NB4 (cell line): ENCODE data around the gene ADGRG1.

Experiments used
- DNase-seq: peaks from one replicate; pipeline ENCODE4 v3.0.0; 2010; ENCODE audit warnings: low read depth
- H3K4me3 ChIP-seq: one replicate; pipeline ENCODE4 v1.5.1; 2011; ENCODE audit warnings: mild to moderate bottlenecking, low read depth, low read length, moderate library complexity
- CTCF ChIP-seq: IDR thresholded peaks from one replicate; pipeline ENCODE4 v1.5.1; 2012; ENCODE audit warnings: low read depth, low read length
- MAX ChIP-seq: IDR thresholded peaks from 2 replicates; pipeline ENCODE4 v1.6.1; 2011; ENCODE audit warnings: low read depth, low read length
- MYC ChIP-seq: IDR thresholded peaks from 2 replicates; pipeline ENCODE4 v1.6.1; 2011; ENCODE audit warnings: low read depth, low read length
- POLR2A ChIP-seq: IDR thresholded peaks from 2 replicates; pipeline ENCODE4 v1.6.1; 2011; ENCODE audit warnings: mild to moderate bottlenecking; ENCODE audit not compliant: insufficient read length; ENCODE audit errors: extremely low read depth

ADGRG1 gene

GRCh38 chr16:57645691-57646387 lies 17.4 kb downstream of the ADGRG1 start:
- TF ChIP-seq MYC, result no peak

GRCh38 chr16:57646388-57647039 lies 18.1 kb downstream of the ADGRG1 start:
- TF ChIP-seq CTCF, result no peak
- no peak for TF ChIP-seq POLR2A
- no peak for TF ChIP-seq MAX
- no peak for TF ChIP-seq MYC
- DNase-seq, result no peak
- no peak overlapping the region for H3K4me3 ChIP-seq

More at GRCh38 chr16:57645691-57646387, 17.4 kb downstream of the ADGRG1 start:
- H3K4me3 ChIP-seq, result no peak overlapping the region
- no peak for DNase-seq

GRCh38 chr16:57647136-57647875 lies 18.9 kb downstream of the ADGRG1 start:
- no peak for DNase-seq
- no peak for TF ChIP-seq MAX
- no peak for TF ChIP-seq POLR2A
- TF ChIP-seq MYC, result no peak
- no peak for TF ChIP-seq CTCF
- no peak overlapping the region for H3K4me3 ChIP-seq

- no peak for DNase-seq
- no peak overlapping the region for H3K4me3 ChIP-seq
- no peak for TF ChIP-seq MAX
- no peak for TF ChIP-seq POLR2A
- TF ChIP-seq MYC, result no peak
- no peak for TF ChIP-seq CTCF
These were observed 19.7 kb downstream of the ADGRG1 start for GRCh38 chr16:57648125-57648524.

- DNase-seq, result peak; percentile 90
- no peak overlapping the region for H3K4me3 ChIP-seq
- TF ChIP-seq POLR2A (no peak), MYC (peak; percentile 57; the same call in 1 of the 2 replicates), CTCF (peak; percentile 100), MAX (peak; percentile 66)
These were observed 20.4 kb downstream of the ADGRG1 start for GRCh38 chr16:57648581-57649442.

- no peak for TF ChIP-seq MYC
- TF ChIP-seq CTCF, result no peak
- TF ChIP-seq MAX, result no peak
- TF ChIP-seq POLR2A, result no peak
- no peak for DNase-seq
- H3K4me3 ChIP-seq, result no peak overlapping the region
These were observed 21.0 kb downstream of the ADGRG1 start for GRCh38 chr16:57649443-57649751.
